HCT116 (cell line): Measurements from ENCODE around the gene IPO13. TPM values are rescaled to one million over a fixed set of nuclear protein-coding genes. Genes with fewer than 3 reads are reported as not detected.

Experiments used
- ATAC-seq: fragments of 200-7000 bp; cut with Tn5 transposase; 2 replicates; pipeline ENCODE4 v1.9.1; 2020; ENCODE audit warnings: mild to moderate bottlenecking, moderate library complexity
- BruUV-seq: library from RNA; stranded (reverse); fragments of 400-500 nt; replicated peaks from 2 replicates; lab custom pipeline; 2021; lab: Mats Ljungman, UMichigan
- CTCF ChIA-PET: fragments of 300-600 bp; sonication (Branson Sonifier 250); formaldehyde crosslinking; loops from one replicate; lab custom pipeline; 2021; ENCODE audit warnings: antibody characterized with exemption; lab: Charles Lee
- POLR2A ChIA-PET: fragments of 300-600, 350-600 bp; sonication (Branson Sonifier 250); formaldehyde crosslinking; loops from one replicate; lab custom pipeline; 2021; ENCODE audit warnings: antibody characterized with exemption; lab: Charles Lee
- RAD21 ChIA-PET, 2 experiments: fragments of 300-600 bp; sonication (Branson Sonifier 250); formaldehyde crosslinking; loops; one replicate each; lab custom pipeline; 2023; ENCODE audit warnings: low total read pairs in 2 of 2; ENCODE audit not compliant: uncharacterized antibody in 2 of 2, unreplicated experiment in 2 of 2, low non-redundant PET in 1 of 2; lab: Charles Lee
- DNase-seq: peaks from one replicate; pipeline ENCODE4 v3.0.0-alpha.2; 2010; ENCODE audit warnings: low read depth, low spot score
- H2AFZ ChIP-seq: fragments of 200-600 bp; shearing (Covaris generic), sonication (generic); 2 replicates; pipeline ENCODE4 v1.6.1; 2017; ENCODE audit warnings: low read depth, mixed run types, mixed read lengths, antibody characterized with exemption, low read length; ENCODE audit not compliant: poor library complexity, severe bottlenecking
- H3K27ac ChIP-seq: 2 replicates; pipeline ENCODE4 v1.5.1; 2012; ENCODE audit warnings: low read depth, low read length
- H3K27me3 ChIP-seq: fragments of 200-600 bp; sonication (generic); 2 replicates; pipeline ENCODE4 v1.6.1; 2016; ENCODE audit warnings: mixed run types, low read length, mixed read lengths; ENCODE audit not compliant: insufficient read depth
- H3K36me3 ChIP-seq, 2 experiments: fragments of 200-500 bp in 1 of 2; fragments of 200-600 bp in 1 of 2; sonication (Bioruptor generic) in 1 of 2; sonication (generic) in 1 of 2; 2 replicates each; pipeline versions ENCODE4 v1.5.1 to v1.6.1; 2014 to 2016; ENCODE audit warnings: low read length in 2 of 2, inconsistent platforms in 1 of 2, mixed read lengths in 1 of 2, mixed run types in 1 of 2; ENCODE audit not compliant: insufficient read depth in 2 of 2, control insufficient read depth in 1 of 2
- H3K4me1 ChIP-seq, 2 experiments: fragments of 200-600 bp in 1 of 2; sonication (generic) in 1 of 2; 2 replicates each; pipeline versions ENCODE4 v1.5.1 to v1.6.1; 2012 to 2017; ENCODE audit warnings: low read length in 2 of 2, inconsistent platforms in 1 of 2, mild to moderate bottlenecking in 1 of 2, mixed read lengths in 1 of 2, mixed run types in 1 of 2, moderate library complexity in 1 of 2; ENCODE audit not compliant: insufficient read depth in 2 of 2, control insufficient read depth in 1 of 2
- H3K4me2 ChIP-seq: fragments of 200-600 bp; sonication (generic); 2 replicates; pipeline ENCODE4 v1.6.1; 2017; ENCODE audit warnings: mixed run types, low read length, mixed read lengths
- H3K4me3 ChIP-seq, 2 experiments: fragments of 200-600 bp in 1 of 2; sonication (generic) in 1 of 2; replicated peaks in 1 of 2; 2 replicates each; pipeline ENCODE4 v1.5.1; 2011 to 2016; ENCODE audit warnings: low read length in 2 of 2, control low read depth in 1 of 2, low read depth in 1 of 2, mild to moderate bottlenecking in 1 of 2, mixed read lengths in 1 of 2, mixed run types in 1 of 2
- H3K79me2 ChIP-seq: fragments of 200-600 bp; sonication (generic); 2 replicates; pipeline ENCODE4 v1.6.1; 2017; ENCODE audit warnings: mild to moderate bottlenecking, mixed run types, low read length, moderate library complexity, mixed read lengths; ENCODE audit not compliant: insufficient read depth
- H3K9ac ChIP-seq: fragments of 200-600 bp; sonication (generic); 2 replicates; pipeline ENCODE4 v1.6.1; 2016; ENCODE audit warnings: low read length, mixed read lengths
- H3K9me2 ChIP-seq: fragments of 200-600 bp; sonication (generic), shearing (Covaris generic); 2 replicates; pipeline ENCODE4 v1.6.1; 2017; ENCODE audit warnings: mixed run types, mild to moderate bottlenecking, moderate library complexity; ENCODE audit not compliant: insufficient read depth
- H3K9me3 ChIP-seq, 2 experiments: fragments of 200-500 bp in 1 of 2; fragments of 200-600 bp in 1 of 2; sonication (Bioruptor generic) in 1 of 2; sonication (generic) in 1 of 2; 2 replicates each; pipeline ENCODE4 v1.6.1; 2014 to 2017; ENCODE audit warnings: low read length in 2 of 2, mixed read lengths in 2 of 2, inconsistent platforms in 1 of 2, low read depth in 1 of 2, mild to moderate bottlenecking in 1 of 2, mixed run types in 1 of 2, moderate library complexity in 1 of 2; ENCODE audit not compliant: control insufficient read depth in 1 of 2, insufficient read depth in 1 of 2
- H4K20me1 ChIP-seq: fragments of 200-600 bp; sonication (generic), shearing (Covaris generic); 2 replicates; pipeline ENCODE4 v1.6.1; 2017; ENCODE audit warnings: mixed run types, mild to moderate bottlenecking, moderate library complexity; ENCODE audit not compliant: insufficient read depth
- CBX3 ChIP-seq: IDR thresholded peaks from 2 replicates; pipeline ENCODE4 v1.6.1; 2012; ENCODE audit warnings: low read depth
- EGR1 ChIP-seq: IDR thresholded peaks from 2 replicates; pipeline ENCODE4 v1.6.1; 2012; ENCODE audit warnings: low read depth
- EZH2 ChIP-seq: fragments of 200-600 bp; sonication (generic); IDR thresholded peaks from 2 replicates; pipeline ENCODE4 v1.6.1; 2017; ENCODE audit warnings: antibody characterized with exemption, mixed run types
- JUND ChIP-seq: IDR thresholded peaks from 2 replicates; pipeline ENCODE4 v1.6.1; 2012
- POLR2A ChIP-seq: IDR thresholded peaks from 2 replicates; pipeline ENCODE4 v1.7.0; 2011; ENCODE audit warnings: borderline replicate concordance; ENCODE audit not compliant: insufficient read depth, insufficient read length; ENCODE audit errors: extremely low read depth
- RAD21 ChIP-seq: IDR thresholded peaks from 2 replicates; pipeline ENCODE4 v1.6.1; 2012; ENCODE audit warnings: low read depth, mild to moderate bottlenecking
- TCF7L2 ChIP-seq: IDR thresholded peaks from 2 replicates; pipeline ENCODE4 v1.7.0; 2011; ENCODE audit warnings: borderline replicate concordance, inconsistent platforms; ENCODE audit not compliant: insufficient read depth, insufficient read length; ENCODE audit errors: extremely low read depth
- YY1 ChIP-seq: IDR thresholded peaks from 2 replicates; pipeline ENCODE4 v1.6.1; 2011; ENCODE audit warnings: low read length, low read depth, moderate library complexity, mild to moderate bottlenecking; ENCODE audit not compliant: insufficient replicate concordance; ENCODE audit errors: extremely low read depth
- ZBTB33 ChIP-seq: IDR thresholded peaks from 2 replicates; pipeline ENCODE4 v1.6.1; 2011; ENCODE audit warnings: mild to moderate bottlenecking, low read length, moderate library complexity; ENCODE audit not compliant: insufficient replicate concordance; ENCODE audit errors: extremely low read depth
- ZFX ChIP-seq: fragments of 450-650 bp; IDR thresholded peaks from 2 replicates; pipeline ENCODE4 v1.6.1; 2017
- ZNF274 ChIP-seq: fragments of 200-500 bp; sonication (Bioruptor generic); IDR thresholded peaks from 2 replicates; pipeline ENCODE4 v1.6.1; 2014; ENCODE audit warnings: mild to moderate bottlenecking, low read depth, low read length, inconsistent platforms
- intact Hi-C: fragments of 100-400 bp; cut with micrococcal nuclease; formaldehyde crosslinking; loops from 2 replicates; pipeline ENCODE4 v1.10.0; 2022
- total RNA-seq: library from RNA; stranded (reverse); gene quantifications from one replicate; pipeline ENCODE4 v1.2.1, GENCODE V29; 2021; ENCODE audit not compliant: unreplicated experiment
- TF ChIP-seq, protein P1 (sequence below): IDR thresholded peaks from 2 replicates; pipeline ENCODE4 v1.6.1; 2012
- TF ChIP-seq, protein P2 (sequence below): IDR thresholded peaks from 2 replicates; pipeline ENCODE4 v1.6.1; 2012; ENCODE audit warnings: low read depth

The IPO13 gene
- total RNA-seq, 1 experiment from 2014 or later, result 18.7 TPM

GRCh38 chr1:43925846-43926245, 20.9 kb upstream of the IPO13 start:
- ChIA-PET CTCF (interaction anchor here (1.1 to 2.8 kb wide), 2 partner anchors 9 to 163 kb away, joined by 4 to 12 read pairs; no protein-coding TSS in a partner anchor), RAD21 (no interaction called here), POLR2A (no interaction called here)
- H3K9me3 ChIP-seq, result no peaks in the 10 kb centered on the region
- no peak overlapping the region for H3K9ac ChIP-seq
- TF ChIP-seq EGR1 (no peak), CBX3 (no peak), RAD21 (no peak), ZBTB33 (no peak), TCF7L2 (no peak), JUND (no peak), POLR2A (no peak), ZFX (no peak), ZNF274 (no peak), EZH2 (no peak), YY1 (no peak)
- TF ChIP-seq, protein P1, sequence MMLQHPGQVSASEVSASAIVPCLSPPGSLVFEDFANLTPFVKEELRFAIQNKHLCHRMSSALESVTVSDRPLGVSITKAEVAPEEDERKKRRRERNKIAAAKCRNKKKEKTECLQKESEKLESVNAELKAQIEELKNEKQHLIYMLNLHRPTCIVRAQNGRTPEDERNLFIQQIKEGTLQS, result no peak
- TF ChIP-seq, protein P2, sequence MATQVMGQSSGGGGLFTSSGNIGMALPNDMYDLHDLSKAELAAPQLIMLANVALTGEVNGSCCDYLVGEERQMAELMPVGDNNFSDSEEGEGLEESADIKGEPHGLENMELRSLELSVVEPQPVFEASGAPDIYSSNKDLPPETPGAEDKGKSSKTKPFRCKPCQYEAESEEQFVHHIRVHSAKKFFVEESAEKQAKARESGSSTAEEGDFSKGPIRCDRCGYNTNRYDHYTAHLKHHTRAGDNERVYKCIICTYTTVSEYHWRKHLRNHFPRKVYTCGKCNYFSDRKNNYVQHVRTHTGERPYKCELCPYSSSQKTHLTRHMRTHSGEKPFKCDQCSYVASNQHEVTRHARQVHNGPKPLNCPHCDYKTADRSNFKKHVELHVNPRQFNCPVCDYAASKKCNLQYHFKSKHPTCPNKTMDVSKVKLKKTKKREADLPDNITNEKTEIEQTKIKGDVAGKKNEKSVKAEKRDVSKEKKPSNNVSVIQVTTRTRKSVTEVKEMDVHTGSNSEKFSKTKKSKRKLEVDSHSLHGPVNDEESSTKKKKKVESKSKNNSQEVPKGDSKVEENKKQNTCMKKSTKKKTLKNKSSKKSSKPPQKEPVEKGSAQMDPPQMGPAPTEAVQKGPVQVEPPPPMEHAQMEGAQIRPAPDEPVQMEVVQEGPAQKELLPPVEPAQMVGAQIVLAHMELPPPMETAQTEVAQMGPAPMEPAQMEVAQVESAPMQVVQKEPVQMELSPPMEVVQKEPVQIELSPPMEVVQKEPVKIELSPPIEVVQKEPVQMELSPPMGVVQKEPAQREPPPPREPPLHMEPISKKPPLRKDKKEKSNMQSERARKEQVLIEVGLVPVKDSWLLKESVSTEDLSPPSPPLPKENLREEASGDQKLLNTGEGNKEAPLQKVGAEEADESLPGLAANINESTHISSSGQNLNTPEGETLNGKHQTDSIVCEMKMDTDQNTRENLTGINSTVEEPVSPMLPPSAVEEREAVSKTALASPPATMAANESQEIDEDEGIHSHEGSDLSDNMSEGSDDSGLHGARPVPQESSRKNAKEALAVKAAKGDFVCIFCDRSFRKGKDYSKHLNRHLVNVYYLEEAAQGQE, result no peak
- no peak overlapping the region for H3K4me3 ChIP-seq
- H3K4me2 ChIP-seq, result no peak overlapping the region
- no peak overlapping the region for H3K27ac ChIP-seq
- intact Hi-C loops, result no loop called here
- no peaks in the 10 kb centered on the region for H3K79me2 ChIP-seq
- no peaks in the 10 kb centered on the region for H3K36me3 ChIP-seq
- DNase-seq (no peak), ATAC-seq (no peak)
- no peaks in the 10 kb centered on the region for H3K9me2 ChIP-seq
- no TSS peak for BruUV-seq
- H2AFZ ChIP-seq, result no peak overlapping the region
- no peaks in the 10 kb centered on the region for H4K20me1 ChIP-seq
- H3K27me3 ChIP-seq, result no peaks in the 10 kb centered on the region
- peaks cover 28 to 95% of the 10 kb centered on the region in 2 experiments for H3K4me1 ChIP-seq
